ENCODE measurements around the gene ARHGEF17. TPM values are rescaled to one million over a fixed set of nuclear protein-coding genes. Genes with fewer than 3 reads are reported as not detected.
A peak's percentile ranks its signal among the peaks of the same experiment; 100 is the strongest.

The ARHGEF17 gene
- total RNA-seq, 1 donor from 2014 or later, result 56.5 TPM

DNA sequence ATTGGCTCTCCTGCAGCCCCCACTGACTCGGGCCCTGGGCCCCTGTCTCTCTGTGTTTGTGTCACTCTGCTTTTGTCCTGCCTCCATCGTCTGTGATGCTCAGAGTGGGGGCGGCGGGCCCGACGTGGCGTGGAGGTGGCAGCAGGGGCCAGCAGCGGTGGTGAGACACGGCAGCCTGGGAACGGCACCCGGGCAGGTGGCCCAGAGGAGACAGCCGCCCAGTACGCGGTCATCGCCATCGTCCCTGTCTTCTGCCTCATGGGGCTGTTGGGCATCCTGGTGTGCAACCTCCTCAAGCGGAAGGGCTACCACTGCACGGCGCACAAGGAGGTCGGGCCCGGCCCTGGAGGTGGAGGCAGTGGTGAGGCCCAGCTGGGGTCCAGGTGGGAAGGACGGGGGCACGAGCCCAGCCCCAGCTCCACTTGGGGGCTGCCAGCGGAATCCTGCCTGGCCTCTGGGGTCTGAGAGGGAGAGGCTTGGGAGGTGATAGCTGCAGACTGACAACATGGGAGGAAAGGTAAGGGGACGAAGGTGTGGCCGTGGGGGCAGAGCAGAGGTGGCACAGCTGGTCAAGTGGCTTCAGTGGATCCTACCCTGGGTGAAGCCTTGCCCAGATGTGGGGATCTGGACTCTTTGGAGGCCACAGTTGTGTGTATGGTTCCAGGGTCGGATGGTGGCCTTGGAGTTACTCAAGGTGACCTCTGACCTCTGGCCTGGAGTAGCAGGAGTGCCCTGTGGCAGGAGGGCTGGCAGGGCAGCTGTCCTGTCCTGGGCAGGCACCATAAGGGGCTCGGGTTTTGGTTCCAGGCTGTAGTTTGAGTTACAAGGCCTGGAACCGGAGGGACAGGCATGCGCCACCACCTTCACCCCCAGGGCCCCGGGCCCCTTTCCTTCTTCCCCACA lies 84.3 kb downstream of the ARHGEF17 start:
- Histone ChIP-seq H3K9me3 (no peaks in the 10 kb centered on the region), H3K4me1 (peaks cover 25% of the 10 kb centered on the region), H3K27ac (no peak overlapping the region), H3K4me3 (no peak overlapping the region), H3K36me3 (peaks cover 46% of the 10 kb centered on the region), H3K27me3 (ENCODE audit: low read depth) (no peaks in the 10 kb centered on the region)
- intact Hi-C loops (cut with DNase I), result no loop called here
- DNase-seq (peak; percentile 38), ATAC-seq (no peak)
- TF ChIP-seq, protein P1, sequence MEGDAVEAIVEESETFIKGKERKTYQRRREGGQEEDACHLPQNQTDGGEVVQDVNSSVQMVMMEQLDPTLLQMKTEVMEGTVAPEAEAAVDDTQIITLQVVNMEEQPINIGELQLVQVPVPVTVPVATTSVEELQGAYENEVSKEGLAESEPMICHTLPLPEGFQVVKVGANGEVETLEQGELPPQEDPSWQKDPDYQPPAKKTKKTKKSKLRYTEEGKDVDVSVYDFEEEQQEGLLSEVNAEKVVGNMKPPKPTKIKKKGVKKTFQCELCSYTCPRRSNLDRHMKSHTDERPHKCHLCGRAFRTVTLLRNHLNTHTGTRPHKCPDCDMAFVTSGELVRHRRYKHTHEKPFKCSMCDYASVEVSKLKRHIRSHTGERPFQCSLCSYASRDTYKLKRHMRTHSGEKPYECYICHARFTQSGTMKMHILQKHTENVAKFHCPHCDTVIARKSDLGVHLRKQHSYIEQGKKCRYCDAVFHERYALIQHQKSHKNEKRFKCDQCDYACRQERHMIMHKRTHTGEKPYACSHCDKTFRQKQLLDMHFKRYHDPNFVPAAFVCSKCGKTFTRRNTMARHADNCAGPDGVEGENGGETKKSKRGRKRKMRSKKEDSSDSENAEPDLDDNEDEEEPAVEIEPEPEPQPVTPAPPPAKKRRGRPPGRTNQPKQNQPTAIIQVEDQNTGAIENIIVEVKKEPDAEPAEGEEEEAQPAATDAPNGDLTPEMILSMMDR (IDR thresholded peaks at IDR 0.05), result no peak

DNA sequence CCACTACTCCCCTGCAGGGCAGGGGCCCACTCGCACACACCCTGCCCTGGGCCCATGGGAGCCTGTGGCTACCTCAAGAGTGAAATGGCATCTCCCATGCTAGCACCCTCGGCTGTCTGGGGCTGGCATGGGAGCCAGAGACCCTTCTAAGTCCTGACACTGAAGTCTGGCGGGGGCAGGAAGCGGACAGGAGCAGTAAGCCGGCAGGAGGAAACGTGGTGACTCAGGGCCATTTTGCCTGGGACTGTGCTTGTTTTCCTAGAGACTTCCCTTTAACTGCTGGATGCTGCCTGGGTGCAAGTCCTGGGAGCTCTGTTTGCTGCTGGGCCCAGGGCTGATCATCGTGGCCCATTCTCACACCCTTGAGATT lies 84.9 kb downstream of the ARHGEF17 start:
- H3K27ac ChIP-seq, result no peak overlapping the region
- H3K36me3 ChIP-seq, result peaks cover 46% of the 10 kb centered on the region
- no peak overlapping the region for H3K4me3 ChIP-seq
- TF ChIP-seq, protein P1 (IDR thresholded peaks at IDR 0.05), result no peak
- H3K4me1 ChIP-seq, result peaks cover 19% of the 10 kb centered on the region
- intact Hi-C loops (cut with DNase I), result no loop called here
- peak; percentile 41 for DNase-seq
- no peak for ATAC-seq
- H3K9me3 ChIP-seq, result no peaks in the 10 kb centered on the region
- no peaks in the 10 kb centered on the region for H3K27me3 ChIP-seq (ENCODE audit: low read depth)

DNA sequence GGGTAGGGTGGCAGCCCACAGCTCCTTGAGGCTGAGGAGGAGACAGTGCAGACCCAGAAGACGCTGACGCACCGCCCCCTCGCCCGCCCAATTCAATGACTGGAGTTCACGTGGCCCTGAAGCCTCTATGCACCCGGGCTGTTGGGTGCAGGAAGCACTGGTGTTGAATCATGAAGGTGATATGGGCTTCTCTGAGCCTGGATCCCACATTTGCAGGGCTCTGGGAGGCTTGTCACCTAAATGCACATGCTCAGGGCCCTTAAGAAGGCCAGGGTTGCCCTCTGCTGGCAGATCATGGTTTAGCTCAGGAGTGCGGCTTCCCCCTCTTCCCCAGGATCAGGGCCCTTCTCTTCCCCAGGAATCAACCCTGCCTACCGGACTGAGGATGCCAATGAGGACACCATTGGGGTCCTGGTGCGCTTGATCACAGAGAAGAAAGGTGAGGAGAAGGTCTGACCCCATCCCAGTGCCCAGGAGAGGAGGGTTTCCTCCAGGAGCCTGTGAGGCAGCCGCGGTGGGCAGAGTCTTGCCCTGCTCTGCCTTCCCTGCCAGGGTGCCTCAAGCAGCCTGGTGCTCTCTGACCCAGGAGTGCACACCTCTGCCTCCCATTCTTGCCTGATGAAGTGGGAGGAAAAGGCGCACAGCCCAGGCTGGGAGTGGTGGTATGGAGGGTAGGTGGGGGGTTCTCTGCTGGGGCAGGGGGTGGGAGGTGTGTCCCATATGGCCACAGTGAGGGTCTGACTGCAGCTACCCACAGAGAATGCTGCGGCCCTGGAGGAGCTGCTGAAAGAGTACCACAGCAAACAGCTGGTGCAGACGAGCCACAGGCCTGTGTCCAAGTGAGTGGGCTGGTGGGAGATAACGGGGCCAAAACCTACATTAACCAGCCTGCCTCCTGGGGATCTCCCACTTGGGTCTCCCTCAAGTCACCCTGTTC lies 85.7 kb downstream of the ARHGEF17 start:
- H3K36me3 ChIP-seq, result peaks cover 46% of the 10 kb centered on the region
- TF ChIP-seq, protein P1 (IDR thresholded peaks at IDR 0.05), result peak; percentile 79
- peaks cover 11% of the 10 kb centered on the region for H3K4me1 ChIP-seq
- peak; percentile 72 to 77 for ATAC-seq
- DNase-seq, result peak; percentile 80
- no peak overlapping the region for H3K27ac ChIP-seq
- no peaks in the 10 kb centered on the region for H3K27me3 ChIP-seq (ENCODE audit: low read depth)
- intact Hi-C loops (cut with DNase I), result no loop called here
- H3K4me3 ChIP-seq, result no peak overlapping the region
- no peaks in the 10 kb centered on the region for H3K9me3 ChIP-seq

DNA sequence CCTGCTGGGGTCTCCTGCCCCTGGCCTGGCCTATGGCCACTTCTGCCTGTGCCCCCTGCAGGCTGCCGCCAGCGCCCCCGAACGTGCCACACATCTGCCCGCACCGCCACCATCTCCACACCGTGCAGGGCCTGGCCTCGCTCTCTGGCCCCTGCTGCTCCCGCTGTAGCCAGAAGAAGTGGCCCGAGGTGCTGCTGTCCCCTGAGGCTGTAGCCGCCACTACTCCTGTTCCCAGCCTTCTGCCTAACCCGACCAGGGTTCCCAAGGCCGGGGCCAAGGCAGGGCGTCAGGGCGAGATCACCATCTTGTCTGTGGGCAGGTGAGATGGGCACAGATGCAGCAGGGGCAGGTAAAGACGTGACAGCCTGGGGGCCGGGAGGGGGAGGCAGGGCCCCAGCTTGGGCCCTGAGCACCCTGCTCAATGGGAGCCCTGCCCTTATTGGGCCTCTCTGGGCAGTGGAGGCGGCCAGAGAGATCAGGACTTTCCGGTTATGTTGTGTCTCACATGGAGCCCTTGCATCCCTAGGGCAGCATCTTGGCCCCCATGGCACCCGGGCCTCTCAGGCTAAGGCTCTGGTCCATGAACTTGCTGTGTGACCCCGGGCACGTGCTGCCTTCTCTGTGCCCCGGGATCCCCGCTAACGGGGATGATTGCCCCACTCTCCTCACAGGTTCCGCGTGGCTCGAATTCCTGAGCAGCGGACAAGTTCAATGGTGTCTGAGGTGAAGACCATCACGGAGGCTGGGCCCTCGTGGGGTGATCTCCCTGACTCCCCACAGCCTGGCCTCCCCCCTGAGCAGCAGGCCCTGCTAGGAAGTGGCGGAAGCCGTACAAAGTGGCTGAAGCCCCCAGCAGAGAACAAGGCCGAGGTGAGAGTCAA lies 86.6 kb downstream of the ARHGEF17 start:
- DNase-seq (no peak), ATAC-seq (no peak)
- TF ChIP-seq, protein P1 (IDR thresholded peaks at IDR 0.05), result no peak
- Histone ChIP-seq H3K4me3 (no peak overlapping the region), H3K27me3 (ENCODE audit: low read depth) (no peaks in the 10 kb centered on the region), H3K4me1 (peaks cover 3% of the 10 kb centered on the region), H3K36me3 (peaks cover 46% of the 10 kb centered on the region), H3K27ac (no peak overlapping the region), H3K9me3 (no peaks in the 10 kb centered on the region)
- intact Hi-C loops (cut with DNase I), result no loop called here
